OCI-LY7 (cell line): Measurements from ENCODE around the gene TMEM176A. TPM values are rescaled to one million over a fixed set of nuclear protein-coding genes. Genes with fewer than 3 reads are reported as not detected.
A peak's percentile ranks its signal among the peaks of the same experiment; 100 is the strongest.

ENCODE experiments used
- BruUV-seq: library from RNA; stranded (reverse); fragments of 400-500 nt; replicated peaks from 2 replicates; lab custom pipeline; 2021; lab: Mats Ljungman, UMichigan
- CTCF ChIA-PET: fragments of 300-600 bp; sonication (Branson Sonifier 250); formaldehyde crosslinking; loops from one replicate; lab custom pipeline; 2022; ENCODE audit warnings: antibody characterized with exemption; ENCODE audit not compliant: unreplicated experiment; lab: Charles Lee
- POLR2A ChIA-PET: fragments of 300-600 bp; sonication (Branson Sonifier 250); formaldehyde crosslinking; loops from one replicate; lab custom pipeline; 2022; ENCODE audit warnings: antibody characterized with exemption; lab: Charles Lee
- DNase-seq: peaks from one replicate; pipeline ENCODE4 v3.0.0-alpha.2; 2015; ENCODE audit warnings: low spot score
- H2AFZ ChIP-seq: fragments of 200-600 bp; sonication (generic), shearing (Covaris generic); 2 replicates; pipeline ENCODE4 v1.6.1; 2014; ENCODE audit warnings: mild to moderate bottlenecking, antibody characterized with exemption, low read length, moderate library complexity
- H3K27ac ChIP-seq: fragments of 200-600 bp; sonication (generic); 2 replicates; pipeline ENCODE4 v1.5.1; 2014; ENCODE audit warnings: mixed run types, low read depth, mild to moderate bottlenecking, moderate library complexity, low read length, inconsistent platforms; ENCODE audit not compliant: poor library complexity, severe bottlenecking
- H3K36me3 ChIP-seq: fragments of 200-600 bp; sonication (generic); 2 replicates; pipeline ENCODE4 v1.6.1; 2014; ENCODE audit warnings: mild to moderate bottlenecking, antibody characterized with exemption, low read length, moderate library complexity, mixed read lengths; ENCODE audit not compliant: insufficient read depth
- H3K4me1 ChIP-seq: fragments of 200-600 bp; sonication (generic); 2 replicates; pipeline ENCODE4 v1.5.1; 2014; ENCODE audit warnings: mild to moderate bottlenecking, low read length; ENCODE audit not compliant: insufficient read depth, poor library complexity, severe bottlenecking
- H3K4me2 ChIP-seq: fragments of 200-600 bp; sonication (generic); 2 replicates; pipeline ENCODE4 v1.6.1; 2014; ENCODE audit warnings: mild to moderate bottlenecking, low read length
- H3K4me3 ChIP-seq: fragments of 200-600 bp; sonication (generic); 2 replicates; pipeline ENCODE4 v1.5.1; 2014; ENCODE audit warnings: mild to moderate bottlenecking, low read depth, low read length; ENCODE audit not compliant: poor library complexity, severe bottlenecking
- H3K79me2 ChIP-seq: fragments of 200-600 bp; sonication (generic); 2 replicates; pipeline ENCODE4 v1.6.1; 2016; ENCODE audit warnings: low read depth, mild to moderate bottlenecking, low read length, moderate library complexity, mixed read lengths; ENCODE audit not compliant: insufficient read depth
- H3K9me2 ChIP-seq: fragments of 200-600 bp; sonication (generic); 2 replicates; pipeline ENCODE4 v1.6.1; 2016; ENCODE audit warnings: mild to moderate bottlenecking, low read length, mixed read lengths; ENCODE audit not compliant: insufficient read depth
- H3K9me3 ChIP-seq: fragments of 200-600 bp; sonication (generic); 2 replicates; pipeline ENCODE4 v1.6.1; 2014; ENCODE audit warnings: mild to moderate bottlenecking, mixed run types, low read length, mixed read lengths
- H4K20me1 ChIP-seq: fragments of 200-600 bp; sonication (generic); 2 replicates; pipeline ENCODE4 v1.6.1; 2014; ENCODE audit warnings: mild to moderate bottlenecking, antibody characterized with exemption, low read length, moderate library complexity, mixed read lengths; ENCODE audit not compliant: insufficient read depth
- CTCF ChIP-seq: fragments of 200-600 bp; sonication (generic); conservative IDR thresholded peaks from 2 replicates; pipeline ENCODE4 v1.5.1; 2014; ENCODE audit warnings: mild to moderate bottlenecking, antibody characterized with exemption, low read length, moderate library complexity, mixed read lengths
- EZH2phosphoT487 ChIP-seq: fragments of 200-600 bp; sonication (generic); IDR thresholded peaks from 2 replicates; pipeline ENCODE4 v1.6.1; 2018; ENCODE audit warnings: low read depth, borderline replicate concordance, mild to moderate bottlenecking, mixed run types, antibody characterized with exemption, low read length, moderate library complexity, mixed read lengths
- intact Hi-C: fragments of 100-400 bp; cut with micrococcal nuclease; formaldehyde crosslinking; loops from one replicate; pipeline ENCODE4 v1.10.0; 2022; ENCODE audit not compliant: unreplicated experiment
- total RNA-seq, 2 experiments: library from RNA; depleted of rRNA in 1 of 2; stranded (reverse); fragments of >200 nt in 1 of 2; shearing (Covaris generic) in 1 of 2; gene quantifications; 2 replicates each; pipeline ENCODE4 v1.2.3, GENCODE V29; 2014 to 2022

TMEM176A gene
- total RNA-seq, 2 experiments from 2014 or later, result not detected

- 0 out of 2 replicates have a peak, but pooled peaks cover 4% of the 10 kb centered on the region for H4K20me1 ChIP-seq
- CTCF ChIA-PET, result no interaction called here
- intact Hi-C loops, result loop anchor here (1.0 to 2.0 kb wide), 2 partner anchors 210 to 333 kb away; no protein-coding TSS in a partner anchor
- no TSS peak for BruUV-seq
- POLR2A ChIA-PET, result interaction anchor here (0.7 kb wide), 1 partner anchor 19 kb away, joined by 5 read pairs; no protein-coding TSS in a partner anchor
- H3K79me2 ChIP-seq, result no peaks in the 10 kb centered on the region
- no peak overlapping the region for H2AFZ ChIP-seq
- H3K4me3 ChIP-seq, result no peak overlapping the region
- H3K36me3 ChIP-seq, result no peaks in the 10 kb centered on the region
- TF ChIP-seq CTCF (no peak), EZH2phosphoT487 (no peak)
- no peak for DNase-seq
- no peaks in the 10 kb centered on the region for H3K9me2 ChIP-seq
- H3K4me2 ChIP-seq, result no peak overlapping the region
- no peaks in the 10 kb centered on the region for H3K9me3 ChIP-seq
- H3K4me1 ChIP-seq, result no peaks in the 10 kb centered on the region
- no peak overlapping the region for H3K27ac ChIP-seq
These were observed 22.4 kb upstream of the TMEM176A start for GRCh38 chr7:150778014-150778737.

- Histone ChIP-seq H2AFZ (no peak overlapping the region), H3K9me2 (no peaks in the 10 kb centered on the region), H3K4me2 (no peak overlapping the region), H3K4me1 (no peaks in the 10 kb centered on the region), H3K9me3 (no peaks in the 10 kb centered on the region), H3K36me3 (no peaks in the 10 kb centered on the region), H4K20me1 (0 out of 2 replicates have a peak, but pooled peaks cover 4% of the 10 kb centered on the region), H3K79me2 (no peaks in the 10 kb centered on the region), H3K4me3 (no peak overlapping the region), H3K27ac (no peak overlapping the region)
- TF ChIP-seq CTCF, result peak; percentile 98
- no peak for TF ChIP-seq EZH2phosphoT487
- CTCF ChIA-PET, result no interaction called here
- POLR2A ChIA-PET, result interaction anchor here (0.7 kb wide), 1 partner anchor 20 kb away, joined by 5 read pairs; no protein-coding TSS in a partner anchor
- intact Hi-C loops, result loop anchor here (1.0 to 2.0 kb wide), 2 partner anchors 209 to 332 kb away; no protein-coding TSS in a partner anchor
- no TSS peak for BruUV-seq
- peak; percentile 69 for DNase-seq
These were observed 21.7 kb upstream of the TMEM176A start for GRCh38 chr7:150778738-150779301.
